T47D (cell line): Measurements from ENCODE around the gene KRTAP19-8.

Source experiments
- DNase-seq, 2 experiments: peaks; one replicate each; pipeline versions ENCODE4 v3.0.0 to v3.0.0-alpha.2; 2011 to 2012; ENCODE audit warnings: low read depth in 1 of 2, low spot score in 1 of 2
- JUND ChIP-seq: IDR thresholded peaks from 2 replicates; pipeline ENCODE4 v1.6.1; 2012; ENCODE audit warnings: low read depth
- in situ Hi-C: cut with HindIII; loops from 2 replicates; pipeline ENCODE4 v1.10.0; 2016; ENCODE audit warnings: low sequenced_read_pairs, low pct_unique_long_range_greater_than_20kb

Gene KRTAP19-8

GRCh38 chr21:30996728-30997127 lies 41.5 kb downstream of the KRTAP19-8 start:
- no peak for TF ChIP-seq JUND
- in situ Hi-C loops: no loop called here
- DNase-seq: no peak

- DNase-seq: no peak
- in situ Hi-C loops: no loop called here
- TF ChIP-seq JUND: no peak
These were observed 43.3 kb downstream of the KRTAP19-8 start for GRCh38 chr21:30994932-30995331.

DNA sequence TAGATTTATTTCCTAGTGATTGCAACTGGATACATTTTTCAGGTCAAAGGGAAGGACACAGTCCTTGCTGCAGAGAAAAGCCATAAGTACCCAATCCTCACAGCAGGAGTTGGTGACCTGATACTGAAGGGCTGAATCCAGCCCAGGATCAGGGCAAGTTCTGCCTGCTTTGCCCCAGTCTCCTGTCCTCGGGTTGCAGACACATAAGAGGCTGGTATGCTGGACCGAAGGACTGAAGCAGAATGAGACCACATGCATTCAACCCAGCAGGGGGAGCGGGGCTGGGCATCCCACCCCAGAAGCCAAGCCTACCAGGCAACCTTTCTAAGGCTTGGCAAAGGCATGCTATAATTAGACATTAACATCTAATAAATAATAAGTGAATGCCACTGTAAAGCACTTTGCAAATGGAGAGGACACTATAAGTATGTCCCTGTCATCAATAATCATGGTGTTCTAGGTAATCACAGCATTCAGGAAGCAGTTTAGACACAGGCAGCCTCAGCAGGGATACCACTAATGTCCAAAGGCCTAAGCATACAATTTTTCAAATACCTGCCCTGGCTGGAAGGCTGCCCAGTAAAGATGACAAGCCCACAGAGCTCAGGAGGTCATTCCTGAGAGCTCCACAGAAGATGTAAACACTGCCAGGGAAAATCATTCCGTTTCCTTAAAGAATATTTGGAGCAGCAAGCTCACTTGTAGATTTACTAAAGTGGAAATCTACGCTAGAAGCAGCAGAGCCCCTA lies 47.6 kb downstream of the KRTAP19-8 start:
- no peak for TF ChIP-seq JUND
- in situ Hi-C loops: no loop called here
- no peak for DNase-seq

DNA sequence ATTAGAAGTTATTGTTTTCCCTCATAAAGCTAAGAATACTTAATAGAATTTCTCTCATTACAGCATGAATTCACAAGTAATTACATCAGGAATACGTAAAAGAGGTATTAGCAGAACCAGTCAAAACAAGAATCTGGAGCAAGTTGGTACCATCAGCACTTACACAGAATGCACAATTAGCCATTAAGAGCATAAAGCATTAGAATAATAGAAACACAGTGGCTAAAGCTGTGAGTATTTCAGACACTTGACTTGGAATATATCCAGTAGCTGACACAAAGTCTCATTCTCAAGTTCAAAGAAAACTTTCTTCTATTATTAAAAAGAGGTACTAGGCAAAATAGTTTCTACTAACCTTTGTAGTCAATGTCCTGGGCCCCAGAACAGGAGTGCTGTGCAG lies 49.6 kb downstream of the KRTAP19-8 start:
- TF ChIP-seq JUND: no peak
- DNase-seq: no peak
- in situ Hi-C loops: no loop called here
